Measurements from ENCODE around the gene DRP2. TPM values are rescaled to one million over a fixed set of nuclear protein-coding genes. Genes with fewer than 3 reads are reported as not detected.

DRP2 gene
- total RNA-seq, 1 experiment from 2014 or later, result 0.15 TPM

GRCh38 chrX:101195442-101196173, 24.0 kb upstream of the DRP2 start:
- TF ChIP-seq EZH2phosphoT487 (IDR thresholded peaks at IDR 0.05; ENCODE audit: borderline replicate concordance, low read length), result no peak
- no peak for TF ChIP-seq CTCF (conservative IDR thresholded peaks at IDR 0.05; ENCODE audit: low read depth, low read length)
- TF ChIP-seq EZH2 (IDR thresholded peaks at IDR 0.05; ENCODE audit: low read length, unreplicated experiment), result no peak
- H3K79me2 ChIP-seq (ENCODE audit: low read length), result no peaks in the 10 kb centered on the region
- ChIA-PET CTCF (no interaction called here), POLR2A (ENCODE audit: unreplicated experiment) (no interaction called here)
- no peak overlapping the region for H3K9ac ChIP-seq (ENCODE audit: low read length)
- H3K9me3 ChIP-seq (ENCODE audit: low read length), result no peaks in the 10 kb centered on the region
- DNase-seq, result no peak
- no peak overlapping the region for H3K4me3 ChIP-seq (ENCODE audit: low read length)
- no peak; the same call in 1 of the 2 replicates for ATAC-seq
- BruUV-seq (replicated peaks), result no TSS peak
- H3K9me2 ChIP-seq (replicated peaks; ENCODE audit: low read length), result no peaks in the 10 kb centered on the region
- no peaks in the 10 kb centered on the region for H3K27me3 ChIP-seq (ENCODE audit: low read length)
- H3K27ac ChIP-seq (ENCODE audit: low read length), result no peak overlapping the region
- intact Hi-C loops (cut with micrococcal nuclease), result no loop called here
- no peaks in the 10 kb centered on the region for H4K20me1 ChIP-seq (ENCODE audit: low read length)
- no peak overlapping the region for H2AFZ ChIP-seq (ENCODE audit: low read length)
- no peak overlapping the region for H3K4me2 ChIP-seq (ENCODE audit: low read length)
- no peaks in the 10 kb centered on the region for H3K4me1 ChIP-seq (ENCODE audit: insufficient read depth, low read length)
- no peaks in the 10 kb centered on the region for H3K36me3 ChIP-seq (ENCODE audit: low read depth, low read length)
- H3F3A ChIP-seq (ENCODE audit: low read length, unreplicated experiment), result no peaks in the 10 kb centered on the region

- ATAC-seq (no peak), DNase-seq (no peak)
- Histone ChIP-seq H2AFZ (ENCODE audit: low read length) (no peak overlapping the region), H3K79me2 (ENCODE audit: low read length) (no peaks in the 10 kb centered on the region), H3K9me3 (ENCODE audit: low read length) (no peaks in the 10 kb centered on the region), H3K9ac (ENCODE audit: low read length) (no peak overlapping the region), H3K36me3 (ENCODE audit: low read depth, low read length) (no peaks in the 10 kb centered on the region), H4K20me1 (ENCODE audit: low read length) (no peaks in the 10 kb centered on the region), H3K4me3 (ENCODE audit: low read length) (no peak overlapping the region), H3K27me3 (ENCODE audit: low read length) (no peaks in the 10 kb centered on the region), H3K27ac (ENCODE audit: low read length) (no peak overlapping the region), H3K4me1 (ENCODE audit: insufficient read depth, low read length) (no peaks in the 10 kb centered on the region), H3K9me2 (replicated peaks; ENCODE audit: low read length) (no peaks in the 10 kb centered on the region), H3K4me2 (ENCODE audit: low read length) (no peak overlapping the region), H3F3A (ENCODE audit: low read length, unreplicated experiment) (no peaks in the 10 kb centered on the region)
- POLR2A ChIA-PET (ENCODE audit: unreplicated experiment), result interaction anchor here (0.6 kb wide), 1 partner anchor 374 kb away, joined by 3 read pairs; no protein-coding TSS in a partner anchor
- no TSS peak for BruUV-seq (replicated peaks)
- TF ChIP-seq EZH2 (IDR thresholded peaks at IDR 0.05; ENCODE audit: low read length, unreplicated experiment) (no peak), CTCF (conservative IDR thresholded peaks at IDR 0.05; ENCODE audit: low read depth, low read length) (no peak), EZH2phosphoT487 (IDR thresholded peaks at IDR 0.05; ENCODE audit: borderline replicate concordance, low read length) (no peak)
- intact Hi-C loops (cut with micrococcal nuclease), result no loop called here
- CTCF ChIA-PET, result no interaction called here
These were observed 15.7 kb upstream of the DRP2 start for GRCh38 chrX:101203761-101204351.

GRCh38 chrX:101206471-101206870, 13.1 kb upstream of the DRP2 start:
- no peak overlapping the region for H3K9ac ChIP-seq (ENCODE audit: low read length)
- TF ChIP-seq EZH2phosphoT487 (IDR thresholded peaks at IDR 0.05; ENCODE audit: borderline replicate concordance, low read length) (no peak), EZH2 (IDR thresholded peaks at IDR 0.05; ENCODE audit: low read length, unreplicated experiment) (no peak), CTCF (conservative IDR thresholded peaks at IDR 0.05; ENCODE audit: low read depth, low read length) (peak; percentile 57)
- no peaks in the 10 kb centered on the region for H3K9me2 ChIP-seq (replicated peaks; ENCODE audit: low read length)
- DNase-seq (peak; percentile 58), ATAC-seq (peak; percentile 90)
- no peaks in the 10 kb centered on the region for H3F3A ChIP-seq (ENCODE audit: low read length, unreplicated experiment)
- H3K4me1 ChIP-seq (ENCODE audit: insufficient read depth, low read length), result no peaks in the 10 kb centered on the region
- ChIA-PET POLR2A (ENCODE audit: unreplicated experiment) (no interaction called here), CTCF (no interaction called here)
- no peak overlapping the region for H3K4me3 ChIP-seq (ENCODE audit: low read length)
- no peaks in the 10 kb centered on the region for H3K9me3 ChIP-seq (ENCODE audit: low read length)
- no peak overlapping the region for H2AFZ ChIP-seq (ENCODE audit: low read length)
- no peaks in the 10 kb centered on the region for H3K27me3 ChIP-seq (ENCODE audit: low read length)
- no peak overlapping the region for H3K27ac ChIP-seq (ENCODE audit: low read length)
- intact Hi-C loops (cut with micrococcal nuclease), result loop anchor here (1.0 kb wide), 1 partner anchor 311 kb away; no protein-coding TSS in a partner anchor
- H3K36me3 ChIP-seq (ENCODE audit: low read depth, low read length), result no peaks in the 10 kb centered on the region
- H3K4me2 ChIP-seq (ENCODE audit: low read length), result no peak overlapping the region
- H4K20me1 ChIP-seq (ENCODE audit: low read length), result no peaks in the 10 kb centered on the region
- H3K79me2 ChIP-seq (ENCODE audit: low read length), result no peaks in the 10 kb centered on the region
- no TSS peak for BruUV-seq (replicated peaks)
